ENCODE measurements around the gene TMEM120B.
"Not testable (repeated sequence)": the region's sequence is repeated elsewhere in the genome, so short reads cannot be mapped to it uniquely, and the experiment has no call there.

TMEM120B gene

GRCh38 chr12:121712461-121713256 lies at the start of gene TMEM120B:
Gene TMEM120B, plus strand, starts transcription at chr12:121712752. Its CDS starts 144 bp downstream, at chr12:121712896.
- DNase-seq (ENCODE audit: low read depth): no peak

GRCh38 chr12:121663610-121663929 lies 49.0 kb upstream of the TMEM120B start:
- DNase-seq (ENCODE audit: low read depth): no peak

GRCh38 chr12:121666829-121667228 lies 45.7 kb upstream of the TMEM120B start:
- not testable (repeated sequence) for DNase-seq (ENCODE audit: low read depth)

- no peak for DNase-seq (ENCODE audit: low read depth)
These were observed 43.6 kb upstream of the TMEM120B start for GRCh38 chr12:121668750-121669520.

- DNase-seq (ENCODE audit: low read depth): no peak
These were observed 43.0 kb upstream of the TMEM120B start, which contains the start of gene MORN3 for GRCh38 chr12:121669521-121669900. Gene MORN3, minus strand, starts transcription at chr12:121669654. Its CDS starts 171 bp downstream, at chr12:121669483.

GRCh38 chr12:121673013-121673511 lies 39.5 kb upstream of the TMEM120B start:
- DNase-seq (ENCODE audit: low read depth): no peak

- no peak for DNase-seq (ENCODE audit: low read depth)
These were observed 36.4 kb upstream of the TMEM120B start for GRCh38 chr12:121676190-121676589.

GRCh38 chr12:121678305-121678704 lies 34.2 kb upstream of the TMEM120B start:
- DNase-seq (ENCODE audit: low read depth): no peak

- DNase-seq (ENCODE audit: low read depth): no peak
These were observed 33.7 kb upstream of the TMEM120B start for GRCh38 chr12:121678716-121679300.

- not testable (repeated sequence) for DNase-seq (ENCODE audit: low read depth)
These were observed 32.8 kb upstream of the TMEM120B start for GRCh38 chr12:121679661-121680197.

- DNase-seq (ENCODE audit: low read depth): no peak
These were observed 23.6 kb upstream of the TMEM120B start for GRCh38 chr12:121688966-121689365.

- no peak for DNase-seq (ENCODE audit: low read depth)
These were observed 23.1 kb upstream of the TMEM120B start for GRCh38 chr12:121689430-121689829.

- DNase-seq (ENCODE audit: low read depth): not testable (repeated sequence)
These were observed 19.8 kb upstream of the TMEM120B start for GRCh38 chr12:121692744-121693143.

GRCh38 chr12:121693155-121693687 lies 19.3 kb upstream of the TMEM120B start:
- DNase-seq (ENCODE audit: low read depth): no peak

GRCh38 chr12:121697093-121697698 lies 15.4 kb upstream of the TMEM120B start:
- no peak for DNase-seq (ENCODE audit: low read depth)

GRCh38 chr12:121697861-121698260 lies 14.7 kb upstream of the TMEM120B start:
- DNase-seq (ENCODE audit: low read depth): not testable (repeated sequence)

- DNase-seq (ENCODE audit: low read depth): no peak
These were observed 10.8 kb upstream of the TMEM120B start for GRCh38 chr12:121701667-121702277.

GRCh38 chr12:121702944-121703343 lies 9.6 kb upstream of the TMEM120B start:
- no peak for DNase-seq (ENCODE audit: low read depth)

GRCh38 chr12:121705514-121705913 lies 7.0 kb upstream of the TMEM120B start:
- DNase-seq (ENCODE audit: low read depth): no peak

- DNase-seq (ENCODE audit: low read depth): no peak
These were observed 4.1 kb upstream of the TMEM120B start for GRCh38 chr12:121708313-121709063.

All from HS-5 (cell line).